H9 (cell line): Measurements from ENCODE around the gene SLC23A1. TPM values are rescaled to one million over a fixed set of nuclear protein-coding genes. Genes with fewer than 3 reads are reported as not detected.

Source experiments
- DNase-seq: peaks from one replicate; pipeline ENCODE4 v3.0.0-alpha.2; 2017
- H2AFZ ChIP-seq: one replicate; pipeline ENCODE4 v1.6.1; 2013; ENCODE audit warnings: mild to moderate bottlenecking, low read length, control low read depth, moderate library complexity
- H2AK5ac ChIP-seq: 2 replicates; pipeline ENCODE4 v1.6.1; 2013; ENCODE audit warnings: low read length, control low read depth, mixed read lengths; ENCODE audit not compliant: insufficient read length
- H2BK120ac ChIP-seq: one replicate; pipeline ENCODE4 v1.6.1; 2013; ENCODE audit warnings: low read depth, mild to moderate bottlenecking, low read length, control low read depth, inconsistent platforms; ENCODE audit not compliant: poor library complexity, severe bottlenecking
- H2BK12ac ChIP-seq: 2 replicates; pipeline ENCODE4 v1.6.1; 2013; ENCODE audit warnings: low read length, control low read depth, mixed read lengths, low read depth; ENCODE audit not compliant: insufficient read length
- H2BK15ac ChIP-seq: 2 replicates; pipeline ENCODE4 v1.6.1; 2013; ENCODE audit warnings: low read depth, low read length, control low read depth
- H2BK20ac ChIP-seq: one replicate; pipeline ENCODE4 v1.6.1; 2013; ENCODE audit warnings: low read depth, mild to moderate bottlenecking, low read length, control low read depth, inconsistent platforms; ENCODE audit not compliant: poor library complexity, severe bottlenecking
- H2BK5ac ChIP-seq: 2 replicates; pipeline ENCODE4 v1.6.1; 2013; ENCODE audit warnings: low read length, control low read depth, mixed read lengths; ENCODE audit not compliant: insufficient read length
- H3K14ac ChIP-seq: 2 replicates; pipeline ENCODE4 v1.6.1; 2013; ENCODE audit warnings: low read length, control low read depth; ENCODE audit not compliant: insufficient read depth
- H3K18ac ChIP-seq: 2 replicates; pipeline ENCODE4 v1.6.1; 2013; ENCODE audit warnings: low read depth, mild to moderate bottlenecking, mixed read lengths, low read length, control low read depth; ENCODE audit not compliant: insufficient read length
- H3K23ac ChIP-seq: 2 replicates; pipeline ENCODE4 v1.6.1; 2013; ENCODE audit warnings: low read length, control low read depth, mixed read lengths, low read depth; ENCODE audit not compliant: insufficient read length
- H3K23me2 ChIP-seq: 2 replicates; pipeline ENCODE4 v1.6.1; 2013; ENCODE audit warnings: low read depth, mild to moderate bottlenecking, mixed read lengths, low read length, control low read depth; ENCODE audit not compliant: insufficient read length, poor library complexity, severe bottlenecking
- H3K27ac ChIP-seq: 2 replicates; pipeline ENCODE4 v1.5.1; 2013; ENCODE audit warnings: low read length, control low read depth, mixed read lengths, low read depth; ENCODE audit not compliant: insufficient read length
- H3K27me3 ChIP-seq: 2 replicates; pipeline ENCODE4 v1.6.1; 2013; ENCODE audit warnings: low read length, control low read depth, inconsistent platforms; ENCODE audit not compliant: insufficient read depth
- H3K4ac ChIP-seq: 2 replicates; pipeline ENCODE4 v1.6.1; 2013; ENCODE audit warnings: low read depth, mild to moderate bottlenecking, control low read depth, inconsistent platforms, low read length, moderate library complexity
- H3K4me1 ChIP-seq: 2 replicates; pipeline ENCODE4 v1.6.1; 2013; ENCODE audit warnings: low read length, control low read depth, inconsistent platforms; ENCODE audit not compliant: insufficient read depth
- H3K4me2 ChIP-seq: 2 replicates; pipeline ENCODE4 v1.6.1; 2013; ENCODE audit warnings: low read length, control low read depth, mixed read lengths; ENCODE audit not compliant: insufficient read length, insufficient read depth
- H3K56ac ChIP-seq: 2 replicates; pipeline ENCODE4 v1.6.1; 2013; ENCODE audit warnings: low read depth, mild to moderate bottlenecking, mixed read lengths, low read length, control low read depth; ENCODE audit not compliant: insufficient read length
- H3K79me1 ChIP-seq: 2 replicates; pipeline ENCODE4 v1.6.1; 2013; ENCODE audit warnings: low read depth, mild to moderate bottlenecking, moderate library complexity, low read length, control low read depth, inconsistent platforms; ENCODE audit not compliant: insufficient read depth, poor library complexity, severe bottlenecking
- H3K79me2 ChIP-seq: 2 replicates; pipeline ENCODE4 v1.6.1; 2013; ENCODE audit warnings: low read length, control low read depth, inconsistent platforms; ENCODE audit not compliant: insufficient read depth
- H3K9ac ChIP-seq: 2 replicates; pipeline ENCODE4 v1.6.1; 2013; ENCODE audit warnings: low read length, control low read depth, mixed read lengths; ENCODE audit not compliant: insufficient read length; ENCODE audit errors: extremely low read depth
- H3K9me3 ChIP-seq: one replicate; pipeline ENCODE4 v1.6.1; 2013; ENCODE audit warnings: low read depth, low read length, inconsistent platforms; ENCODE audit not compliant: control insufficient read depth
- H3T11ph ChIP-seq: one replicate; pipeline ENCODE4 v1.6.1; 2013; ENCODE audit warnings: mild to moderate bottlenecking, low read length, control low read depth, inconsistent platforms
- H4K20me1 ChIP-seq: one replicate; pipeline ENCODE4 v1.6.1; 2013; ENCODE audit not compliant: control insufficient read depth, insufficient read length, insufficient read depth
- H4K5ac ChIP-seq: 2 replicates; pipeline ENCODE4 v1.6.1; 2013; ENCODE audit warnings: low read depth, mild to moderate bottlenecking, mixed read lengths, low read length, control low read depth; ENCODE audit not compliant: insufficient read length
- H4K8ac ChIP-seq: replicated peaks from 2 replicates; pipeline ENCODE4 v1.6.1; 2013; ENCODE audit warnings: low read length, control low read depth, mixed read lengths, low read depth; ENCODE audit not compliant: insufficient read length
- H4K91ac ChIP-seq: 2 replicates; pipeline ENCODE4 v1.6.1; 2013; ENCODE audit warnings: low read depth, mild to moderate bottlenecking, moderate library complexity, mixed read lengths, low read length, control low read depth; ENCODE audit not compliant: insufficient read length
- H3K27ac Mint-ChIP-seq, 3 experiments: 2 replicates in 2 of 3; 3 replicates in 1 of 3; pipeline ENCODE4 v1.8.0; 2020 to 2021; ENCODE audit warnings: mixed read lengths in 3 of 3, mild to moderate bottlenecking in 1 of 3, moderate library complexity in 1 of 3
- H3K27me3 Mint-ChIP-seq: 2 replicates; pipeline ENCODE4 v1.8.0; 2021; ENCODE audit warnings: low read depth, mild to moderate bottlenecking, moderate library complexity, mixed read lengths
- H3K36me3 Mint-ChIP-seq, 3 experiments: 2 replicates in 2 of 3; 3 replicates in 1 of 3; pipeline ENCODE4 v1.8.0; 2020 to 2021; ENCODE audit warnings: low read depth in 3 of 3, mixed read lengths in 3 of 3; ENCODE audit not compliant: insufficient read depth in 1 of 3
- H3K4me1 Mint-ChIP-seq, 2 experiments: 2 replicates each; pipeline ENCODE4 v1.8.0; 2020; ENCODE audit warnings: mixed read lengths in 2 of 2
- H3K4me3 Mint-ChIP-seq, 2 experiments: 2 replicates in 1 of 2; 3 replicates in 1 of 2; pipeline ENCODE4 v1.8.0; 2020 to 2021; ENCODE audit warnings: mild to moderate bottlenecking in 2 of 2, mixed read lengths in 2 of 2, moderate library complexity in 1 of 2
- H3K9me3 Mint-ChIP-seq, 2 experiments: 2 replicates in 1 of 2; 3 replicates in 1 of 2; pipeline ENCODE4 v1.8.0; 2020; ENCODE audit warnings: mild to moderate bottlenecking in 2 of 2, mixed read lengths in 2 of 2, moderate library complexity in 1 of 2
- CTCF ChIP-seq: fragments of 200-600 bp; sonication (generic); conservative IDR thresholded peaks from 3 replicates; pipeline ENCODE4 v1.8.0; 2021; ENCODE audit warnings: antibody characterized with exemption, mild to moderate bottlenecking
- WGBS: extraction: QIAGEN DNeasy Blood & Tissue Kit; methylation state at CpG from one replicate; pipeline ENCODE4 v1.1.7; 2013; ENCODE audit warnings: missing lambda C conversion rate, low lambda C conversion rate, mixed read lengths; ENCODE audit not compliant: insufficient read length; ENCODE audit errors: extremely low coverage; 5-methylcytosine and 5-hydroxymethylcytosine counted together
- total RNA-seq: library from RNA; stranded (reverse); gene quantifications from 2 replicates; pipeline ENCODE4 v1.2.1, GENCODE V29; 2021

The SLC23A1 gene
- total RNA-seq, 1 experiment from 2014 or later: not detected

GRCh38 chr5:139341689-139342422, 41.2 kb downstream of the SLC23A1 start, which contains the start of gene PAIP2:
Gene PAIP2, plus strand, starts transcription at chr5:139341854. Its CDS starts 21,931 bp downstream, at chr5:139363785.
- no peak within 1 kb of the TSS for H3K56ac ChIP-seq
- H3K4me2 ChIP-seq: peak within 1 kb of the TSS; percentile 99
- Mint-ChIP-seq H3K36me3 (peaks cover 16 to 35% (median 30%) of the 10 kb centered on the region in 3 experiments; a peak in 6 of 7 replicates), H3K27me3 (peaks cover 3% of the 10 kb centered on the region), H3K4me3 (peak within 1 kb of the TSS; percentile 95 to 99), H3K9me3 (no peaks in the 10 kb centered on the region; a peak in 1 of 5 replicates), H3K27ac (peak within 1 kb of the TSS; percentile 99 to 100 (median 100)), H3K4me1 (peaks cover 18 to 24% of the 10 kb centered on the region in 2 experiments)
- no peak within 1 kb of the TSS for H2AK5ac ChIP-seq
- peak within 1 kb of the TSS; percentile 23 for H4K5ac ChIP-seq
- H3K27me3 ChIP-seq: no peaks in the 10 kb centered on the region
- H3K23ac ChIP-seq: no peak within 1 kb of the TSS
- H3K27ac ChIP-seq: peak within 1 kb of the TSS; percentile 48
- H3K79me2 ChIP-seq: peaks cover 38% of the 10 kb centered on the region
- H4K8ac ChIP-seq: no peak within 1 kb of the TSS
- H3K79me1 ChIP-seq: peaks cover 9% of the 10 kb centered on the region
- DNase-seq: peak; percentile 99
- TF ChIP-seq CTCF: peak; percentile 71
- H2BK120ac ChIP-seq: no peak within 1 kb of the TSS
- no peak within 1 kb of the TSS for H2AFZ ChIP-seq
- H3K9ac ChIP-seq: peak within 1 kb of the TSS; percentile 90
- no peak within 1 kb of the TSS for H2BK12ac ChIP-seq
- H3K9me3 ChIP-seq: no peaks in the 10 kb centered on the region
- no CpG with 5 or more reads among the region's 66 CpGs for WGBS
- H3T11ph ChIP-seq: no peak within 1 kb of the TSS
- no peak within 1 kb of the TSS; the same call in 1 of the 2 replicates for H3K4ac ChIP-seq
- peaks cover 7% of the 10 kb centered on the region for H3K23me2 ChIP-seq
- no peak within 1 kb of the TSS for H2BK15ac ChIP-seq
- H2BK5ac ChIP-seq: peak within 1 kb of the TSS; percentile 84
- H4K91ac ChIP-seq: no peak within 1 kb of the TSS
- no peak within 1 kb of the TSS for H2BK20ac ChIP-seq
- H3K4me1 ChIP-seq: no peaks in the 10 kb centered on the region; the same call in none of the 2 replicates
- H4K20me1 ChIP-seq: no peaks in the 10 kb centered on the region
- H3K14ac ChIP-seq: peak within 1 kb of the TSS; percentile 96
- H3K18ac ChIP-seq: peak within 1 kb of the TSS; percentile 94
